Lower lobe of right lung (tissue), 2 donors: ENCODE results near the gene PDS5B. TPM values are rescaled to one million over a fixed set of nuclear protein-coding genes. Genes with fewer than 3 reads are reported as not detected.
A peak's percentile ranks its signal among the peaks of the same experiment; 100 is the strongest.

Experiments
- ATAC-seq, 2 donors: fragments of 200-7000 bp; cut with Tn5 transposase; one replicate each; pipeline ENCODE4 v1.9.1; 2020 to 2022; ENCODE audit warnings: mild to moderate bottlenecking in 2 of 2, moderate library complexity in 2 of 2
- DNase-seq: peaks from one replicate; pipeline ENCODE4 v3.0.0-alpha.2; 2020
- H3K27ac ChIP-seq: fragments of 200-600 bp; one replicate; pipeline ENCODE4 v1.8.0; 2022
- H3K27me3 ChIP-seq: fragments of 200-600 bp; one replicate; pipeline ENCODE4 v1.8.0; 2022; ENCODE audit warnings: low read depth
- H3K36me3 ChIP-seq: fragments of 200-600 bp; one replicate; pipeline ENCODE4 v1.8.0; 2022; ENCODE audit warnings: mild to moderate bottlenecking
- H3K4me1 ChIP-seq: fragments of 200-600 bp; one replicate; pipeline ENCODE4 v1.8.0; 2022
- H3K4me3 ChIP-seq: fragments of 200-600 bp; one replicate; pipeline ENCODE4 v1.8.0; 2022; ENCODE audit warnings: mild to moderate bottlenecking
- H3K9me3 ChIP-seq: fragments of 200-600 bp; one replicate; pipeline ENCODE4 v1.8.0; 2022
- intact Hi-C: fragments of 100-400 bp; cut with DNase I; formaldehyde crosslinking; loops from one replicate; pipeline ENCODE4 v1.11.0; 2022
- total RNA-seq: library from RNA; stranded (reverse); fragmentation: NEBNext Ultra II Directional; extraction: Animal tissue kit (Norgen Biotek cat#: 25700); gene quantifications from one replicate; pipeline ENCODE4 v1.2.1, GENCODE V29; 2021
- TF ChIP-seq, protein P1 (sequence below): fragments of 200-600 bp; IDR thresholded peaks from one replicate; pipeline ENCODE4 v1.8.0; 2022; ENCODE audit warnings: antibody characterized with exemption, mild to moderate bottlenecking
- donor health status: DM: no; HTN: yes; CAD: no; lungs with severe emphysema.

Gene PDS5B
- total RNA-seq, 1 donor from 2014 or later = 46.3 TPM

DNA sequence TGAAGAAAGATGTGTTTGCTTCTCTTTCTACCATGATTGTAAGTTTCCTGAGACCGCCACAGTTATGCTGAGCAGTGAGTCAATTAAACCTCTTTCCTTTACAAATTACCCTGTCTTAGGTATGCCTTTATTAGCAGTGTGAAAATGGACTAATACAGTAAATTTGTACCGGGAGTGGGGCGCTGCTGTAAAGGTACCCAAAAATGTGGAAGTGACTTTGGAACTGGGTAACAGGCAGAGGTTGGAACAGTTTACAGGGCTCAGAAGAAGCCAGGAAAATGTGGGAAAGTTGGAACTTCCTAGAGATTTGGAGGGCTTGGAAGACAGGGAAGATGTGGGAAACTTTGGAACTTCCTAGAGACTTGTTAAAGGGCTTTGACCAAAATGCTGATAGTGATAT, 9.2 kb upstream of the PDS5B start:
- no peak for ATAC-seq

DNA sequence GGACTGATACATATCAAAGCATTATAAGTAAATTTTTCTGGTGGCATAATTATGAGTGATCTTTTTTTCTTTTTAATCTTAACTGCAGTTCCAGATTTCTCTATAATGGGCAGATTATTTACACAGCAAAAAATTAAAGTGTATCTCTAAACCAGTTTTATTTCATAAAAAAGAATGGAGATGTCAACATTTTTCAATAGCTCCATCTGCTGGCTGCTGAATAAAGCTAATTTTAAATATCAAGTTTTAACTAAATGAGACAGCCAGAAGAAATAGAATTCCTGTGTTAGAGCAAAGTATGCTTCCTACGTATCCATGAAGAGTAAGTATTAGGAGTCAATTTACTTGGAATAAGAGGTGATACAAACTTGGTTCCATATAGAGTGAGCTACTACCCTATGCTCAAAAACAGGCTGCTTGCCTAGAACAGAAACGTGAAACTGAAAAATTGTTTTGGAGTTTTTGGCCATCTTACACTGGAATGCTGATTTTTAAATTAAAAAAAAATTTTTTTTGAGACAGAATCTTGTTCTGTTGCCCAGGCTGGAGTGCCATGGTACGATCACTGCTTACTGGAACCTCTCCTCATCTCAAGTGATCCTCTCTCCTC, 5.0 kb upstream of the PDS5B start:
- no peaks in the 10 kb centered on the region for H3K27me3 ChIP-seq
- TF ChIP-seq, protein P1, sequence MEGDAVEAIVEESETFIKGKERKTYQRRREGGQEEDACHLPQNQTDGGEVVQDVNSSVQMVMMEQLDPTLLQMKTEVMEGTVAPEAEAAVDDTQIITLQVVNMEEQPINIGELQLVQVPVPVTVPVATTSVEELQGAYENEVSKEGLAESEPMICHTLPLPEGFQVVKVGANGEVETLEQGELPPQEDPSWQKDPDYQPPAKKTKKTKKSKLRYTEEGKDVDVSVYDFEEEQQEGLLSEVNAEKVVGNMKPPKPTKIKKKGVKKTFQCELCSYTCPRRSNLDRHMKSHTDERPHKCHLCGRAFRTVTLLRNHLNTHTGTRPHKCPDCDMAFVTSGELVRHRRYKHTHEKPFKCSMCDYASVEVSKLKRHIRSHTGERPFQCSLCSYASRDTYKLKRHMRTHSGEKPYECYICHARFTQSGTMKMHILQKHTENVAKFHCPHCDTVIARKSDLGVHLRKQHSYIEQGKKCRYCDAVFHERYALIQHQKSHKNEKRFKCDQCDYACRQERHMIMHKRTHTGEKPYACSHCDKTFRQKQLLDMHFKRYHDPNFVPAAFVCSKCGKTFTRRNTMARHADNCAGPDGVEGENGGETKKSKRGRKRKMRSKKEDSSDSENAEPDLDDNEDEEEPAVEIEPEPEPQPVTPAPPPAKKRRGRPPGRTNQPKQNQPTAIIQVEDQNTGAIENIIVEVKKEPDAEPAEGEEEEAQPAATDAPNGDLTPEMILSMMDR = peak; percentile 51
- ATAC-seq = no peak
- intact Hi-C loops = no loop called here
- no peaks in the 10 kb centered on the region for H3K36me3 ChIP-seq
- DNase-seq = no peak
- H3K4me1 ChIP-seq = no peaks in the 10 kb centered on the region
- no peak overlapping the region for H3K27ac ChIP-seq
- no peak overlapping the region for H3K4me3 ChIP-seq
- H3K9me3 ChIP-seq = peaks cover 5% of the 10 kb centered on the region

More for the DNA sequence above, 9.2 kb upstream of the PDS5B start:
- H3K9me3 ChIP-seq = peaks cover 5% of the 10 kb centered on the region
- no peak overlapping the region for H3K4me3 ChIP-seq
- H3K36me3 ChIP-seq = no peaks in the 10 kb centered on the region
- intact Hi-C loops = no loop called here
- TF ChIP-seq, protein P1 = no peak
- no peak overlapping the region for H3K27ac ChIP-seq
- no peak for DNase-seq
- H3K4me1 ChIP-seq = no peaks in the 10 kb centered on the region
- no peaks in the 10 kb centered on the region for H3K27me3 ChIP-seq

DNA sequence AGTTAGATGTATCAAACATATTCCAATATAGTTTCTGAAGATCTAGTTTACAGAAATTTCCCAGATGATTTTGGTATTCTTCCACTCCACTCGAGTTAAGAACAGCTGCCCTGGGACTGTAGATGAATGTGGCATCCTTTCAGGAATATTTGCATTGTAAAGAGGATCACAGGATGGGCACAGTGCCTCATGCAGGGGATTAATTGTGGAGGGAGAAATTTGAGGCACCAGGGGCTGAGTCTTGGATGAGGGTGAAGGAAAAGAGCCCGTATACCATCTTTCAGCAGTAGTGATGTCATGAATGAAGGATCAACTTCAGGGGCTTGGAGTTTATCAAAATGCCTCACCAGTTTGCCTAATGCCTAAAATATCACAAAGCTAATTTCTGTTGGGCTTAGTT, 4.0 kb upstream of the PDS5B start:
- intact Hi-C loops = no loop called here

DNA sequence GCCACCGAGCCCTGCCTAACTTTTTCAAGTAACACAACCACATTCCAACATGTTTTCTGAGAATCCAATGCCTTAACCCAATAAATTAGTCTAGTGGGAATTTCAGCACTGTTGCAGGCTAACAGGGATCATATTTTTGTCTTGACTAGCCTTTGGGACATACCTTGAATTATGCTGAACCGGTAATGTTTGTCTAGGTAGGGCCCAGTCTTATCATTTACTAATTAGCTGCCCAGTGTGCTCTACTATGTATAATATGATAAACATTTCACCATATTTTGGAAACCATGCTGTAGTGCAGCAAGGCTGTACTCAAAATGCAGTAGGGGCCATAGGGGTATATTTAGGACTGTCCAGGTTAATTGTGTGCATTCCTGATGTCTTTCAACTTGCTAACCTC, 3.3 kb upstream of the PDS5B start:
- no peaks in the 10 kb centered on the region for H3K4me1 ChIP-seq
- ATAC-seq (no peak), DNase-seq (no peak)
- H3K9me3 ChIP-seq = no peaks in the 10 kb centered on the region
- H3K27me3 ChIP-seq = no peaks in the 10 kb centered on the region
- H3K4me3 ChIP-seq = no peak overlapping the region
- TF ChIP-seq, protein P1 = no peak
- H3K27ac ChIP-seq = no peak overlapping the region
- no peaks in the 10 kb centered on the region for H3K36me3 ChIP-seq
- intact Hi-C loops = no loop called here

More for the DNA sequence above, 4.0 kb upstream of the PDS5B start:
- DNase-seq = no peak
- no peaks in the 10 kb centered on the region for H3K27me3 ChIP-seq
- TF ChIP-seq, protein P1 = no peak
- no peak overlapping the region for H3K27ac ChIP-seq
- no peaks in the 10 kb centered on the region for H3K4me1 ChIP-seq
- H3K9me3 ChIP-seq = peaks cover 5% of the 10 kb centered on the region
- H3K4me3 ChIP-seq = no peak overlapping the region
- H3K36me3 ChIP-seq = no peaks in the 10 kb centered on the region
- no peak for ATAC-seq

DNA sequence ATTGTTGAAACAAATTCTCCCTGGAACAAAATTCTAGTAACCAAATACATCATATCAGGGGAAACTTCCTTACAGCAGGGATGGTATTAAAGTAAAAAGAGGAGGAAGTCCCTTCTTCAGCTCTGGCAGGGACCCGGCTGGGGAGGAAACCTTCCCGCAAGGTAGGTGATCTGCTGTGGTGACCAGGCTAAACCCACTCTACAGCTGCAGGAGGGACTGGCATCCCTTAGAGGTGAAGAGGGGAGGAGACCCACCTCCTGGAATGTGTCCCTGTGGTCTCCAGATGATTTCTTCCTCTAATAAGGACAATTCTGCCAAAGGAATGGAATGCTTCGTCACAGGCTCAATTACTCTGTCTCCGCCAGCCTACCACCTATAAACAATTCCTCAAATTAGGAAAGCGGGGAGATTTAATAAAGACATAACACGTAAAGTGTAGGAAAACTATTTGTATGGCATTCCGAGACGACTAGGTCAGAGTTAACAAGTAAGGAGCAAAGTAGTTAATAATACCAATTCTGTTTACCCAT, 637 bp upstream of the PDS5B start:
- peak; percentile 2 to 15 for ATAC-seq
- intact Hi-C loops = no loop called here
- Histone ChIP-seq H3K9me3 (no peaks in the 10 kb centered on the region), H3K36me3 (no peaks in the 10 kb centered on the region), H3K4me1 (peaks cover 24% of the 10 kb centered on the region), H3K27ac (peak overlapping the region; percentile 74), H3K27me3 (no peaks in the 10 kb centered on the region), H3K4me3 (peak overlapping the region; percentile 68)
- TF ChIP-seq, protein P1 = no peak
- no peak for DNase-seq
